Measurements from ENCODE around the gene ADGRB3. TPM values are rescaled to one million over a fixed set of nuclear protein-coding genes. Genes with fewer than 3 reads are reported as not detected.

ADGRB3 gene
- total RNA-seq, 1 donor from 2014 or later: 1.5 TPM

- no peaks in the 10 kb centered on the region for H3K36me3 ChIP-seq
- DNase-seq: no peak
- H3K4me3 ChIP-seq: no peak overlapping the region
- no peaks in the 10 kb centered on the region for H3K27me3 ChIP-seq (ENCODE audit: low read depth)
- H3K27ac ChIP-seq (replicated peaks): no peak overlapping the region
- no peaks in the 10 kb centered on the region for H3K9me3 ChIP-seq (replicated peaks)
- intact Hi-C loops (cut with micrococcal nuclease): no loop called here
- no peak for TF ChIP-seq CTCF (IDR thresholded peaks at IDR 0.05; ENCODE audit: borderline replicate concordance)
- H3K4me1 ChIP-seq: peaks cover 21% of the 10 kb centered on the region
Measured at GRCh38 chr6:69362209-69362608, 727.1 kb downstream of the ADGRB3 start.

- Histone ChIP-seq H3K36me3 (no peaks in the 10 kb centered on the region), H3K4me3 (no peak overlapping the region), H3K9me3 (replicated peaks) (no peaks in the 10 kb centered on the region), H3K4me1 (peaks cover 26% of the 10 kb centered on the region), H3K27ac (replicated peaks) (no peak overlapping the region), H3K27me3 (ENCODE audit: low read depth) (no peaks in the 10 kb centered on the region)
- no peak for DNase-seq
- no peak for TF ChIP-seq CTCF (IDR thresholded peaks at IDR 0.05; ENCODE audit: borderline replicate concordance)
- intact Hi-C loops (cut with micrococcal nuclease): no loop called here
Measured at GRCh38 chr6:69366831-69367230, 731.7 kb downstream of the ADGRB3 start.

GRCh38 chr6:69368613-69369012, 733.5 kb downstream of the ADGRB3 start:
- no peaks in the 10 kb centered on the region for H3K36me3 ChIP-seq
- peaks cover 10% of the 10 kb centered on the region for H3K4me1 ChIP-seq
- intact Hi-C loops (cut with micrococcal nuclease): no loop called here
- DNase-seq: no peak
- no peak overlapping the region for H3K27ac ChIP-seq (replicated peaks)
- no peaks in the 10 kb centered on the region for H3K9me3 ChIP-seq (replicated peaks)
- no peak overlapping the region for H3K4me3 ChIP-seq
- H3K27me3 ChIP-seq (ENCODE audit: low read depth): no peaks in the 10 kb centered on the region
- no peak for TF ChIP-seq CTCF (IDR thresholded peaks at IDR 0.05; ENCODE audit: borderline replicate concordance)

- H3K36me3 ChIP-seq: no peaks in the 10 kb centered on the region
- no peaks in the 10 kb centered on the region for H3K9me3 ChIP-seq (replicated peaks)
- intact Hi-C loops (cut with micrococcal nuclease): no loop called here
- DNase-seq: peak; percentile 39
- no peak overlapping the region for H3K4me3 ChIP-seq
- no peak for TF ChIP-seq CTCF (IDR thresholded peaks at IDR 0.05; ENCODE audit: borderline replicate concordance)
- no peak overlapping the region for H3K27ac ChIP-seq (replicated peaks)
- peaks cover 5% of the 10 kb centered on the region for H3K4me1 ChIP-seq
- H3K27me3 ChIP-seq (ENCODE audit: low read depth): no peaks in the 10 kb centered on the region
Measured at GRCh38 chr6:69370763-69371162, 735.7 kb downstream of the ADGRB3 start.

GRCh38 chr6:69378326-69378725, 743.2 kb downstream of the ADGRB3 start:
- DNase-seq: no peak
- intact Hi-C loops (cut with micrococcal nuclease): no loop called here

More at GRCh38 chr6:69378326-69378725, 743.2 kb downstream of the ADGRB3 start:
- H3K36me3 ChIP-seq: no peaks in the 10 kb centered on the region
- H3K27ac ChIP-seq (replicated peaks): no peak overlapping the region
- no peaks in the 10 kb centered on the region for H3K9me3 ChIP-seq (replicated peaks)
- TF ChIP-seq CTCF (IDR thresholded peaks at IDR 0.05; ENCODE audit: borderline replicate concordance): no peak
- no peaks in the 10 kb centered on the region for H3K4me1 ChIP-seq
- no peak overlapping the region for H3K4me3 ChIP-seq
- no peaks in the 10 kb centered on the region for H3K27me3 ChIP-seq (ENCODE audit: low read depth)
